A549 (cell line): Measurements from ENCODE around the gene SHISAL1.

Source experiments
- CTCF ChIP-seq: fragments of >200 bp; sonication (Bioruptor Twin); formaldehyde crosslinking; IDR thresholded peaks from 3 replicates; pipeline ENCODE4 v1.5.1; 2016
- EP300 ChIP-seq, 2 experiments: fragments of >200 bp; sonication (Bioruptor Twin); formaldehyde crosslinking; IDR thresholded peaks; 2 replicates in 1 of 2; 3 replicates in 1 of 2; pipeline ENCODE4 v1.6.1; 2016 to 2017
- ESRRA ChIP-seq: fragments of 150-350 bp; IDR thresholded peaks from 2 replicates; pipeline ENCODE4 v1.6.1; 2014; ENCODE audit warnings: mild to moderate bottlenecking, low read length, borderline replicate concordance
- MAFK ChIP-seq: fragments of 450-650 bp; IDR thresholded peaks from 2 replicates; pipeline ENCODE4 v1.6.1; 2014; ENCODE audit not compliant: partially characterized antibody
- POLR2A ChIP-seq: IDR thresholded peaks from 2 replicates; pipeline ENCODE4 v1.6.1; 2012; ENCODE audit warnings: mild to moderate bottlenecking, low read length
- RAD21 ChIP-seq, 2 experiments: fragments of >200 bp in 1 of 2; sonication (Bioruptor Twin) in 1 of 2; formaldehyde crosslinking in 1 of 2; IDR thresholded peaks in 1 of 2; conservative IDR thresholded peaks in 1 of 2; 2 replicates in 1 of 2; 3 replicates in 1 of 2; pipeline ENCODE4 v1.6.1; 2012 to 2018; ENCODE audit warnings: inconsistent platforms in 1 of 2
- RFX5 ChIP-seq: fragments of 450-650 bp; IDR thresholded peaks from 2 replicates; pipeline ENCODE4 v1.7.1; 2014; ENCODE audit warnings: antibody characterized with exemption, mild to moderate bottlenecking, moderate library complexity

- TF ChIP-seq CTCF (no peak), RAD21 (conservative IDR thresholded peaks at IDR 0.05 in 1 of 2, IDR thresholded peaks at IDR 0.05 in 1 of 2) (no peak), MAFK (no peak), ESRRA (no peak), EP300 (IDR thresholded peaks at IDR 0.05) (no peak), RFX5 (no peak), POLR2A (no peak)
Measured at GRCh38 chr22:44348971-44349560, 36.3 kb upstream of the SHISAL1 start.
